Astrocyte (in vitro differentiated cells and primary cell): Measurements from ENCODE around the gene SERPINA1. TPM values are rescaled to one million over a fixed set of nuclear protein-coding genes. Genes with fewer than 3 reads are reported as not detected.
A peak's percentile ranks its signal among the peaks of the same experiment; 100 is the strongest.

Experiments used
- DNase-seq: peaks from one replicate; pipeline ENCODE4 v3.0.0-alpha.2; 2010; ENCODE audit warnings: low read depth
- FAIRE-seq: peaks from 2 replicates; lab custom pipeline; 2011; peaks lifted over from hg19 to GRCh38; lab: Jason Lieb, UNC
- H2AFZ ChIP-seq: 2 replicates; pipeline ENCODE4 v1.6.0; 2012; ENCODE audit warnings: low read depth, low read length, inconsistent platforms
- H3K27ac ChIP-seq: 2 replicates; pipeline ENCODE4 v1.5.1; 2011; ENCODE audit warnings: low read depth, low read length, inconsistent platforms
- H3K27me3 ChIP-seq: 2 replicates; pipeline ENCODE4 v1.6.0; 2011; ENCODE audit warnings: low read length, inconsistent platforms; ENCODE audit not compliant: insufficient read depth
- H3K36me3 ChIP-seq: 2 replicates; pipeline ENCODE4 v1.5.1; 2011; ENCODE audit warnings: low read length, inconsistent platforms; ENCODE audit not compliant: insufficient read depth
- H3K4me1 ChIP-seq: 2 replicates; pipeline ENCODE4 v1.5.1; 2011; ENCODE audit warnings: low read length, inconsistent platforms; ENCODE audit not compliant: insufficient read depth
- H3K4me2 ChIP-seq: 2 replicates; pipeline ENCODE4 v1.6.0; 2012; ENCODE audit warnings: low read length, inconsistent platforms
- H3K4me3 ChIP-seq: 2 replicates; pipeline ENCODE4 v1.5.1; 2011; ENCODE audit warnings: low read depth, mild to moderate bottlenecking, low read length, inconsistent platforms; ENCODE audit not compliant: insufficient read depth
- H3K79me2 ChIP-seq: 2 replicates; pipeline ENCODE4 v1.6.0; 2012; ENCODE audit warnings: mild to moderate bottlenecking, low read length, inconsistent platforms; ENCODE audit not compliant: insufficient read depth
- H3K9ac ChIP-seq: 2 replicates; pipeline ENCODE4 v1.6.0; 2012; ENCODE audit warnings: mild to moderate bottlenecking, low read length, inconsistent platforms
- H3K9me3 ChIP-seq: 2 replicates; pipeline ENCODE4 v1.5.1; 2012; ENCODE audit warnings: low read depth, mild to moderate bottlenecking, low read length, inconsistent platforms; ENCODE audit not compliant: insufficient read depth
- H4K20me1 ChIP-seq: 2 replicates; pipeline ENCODE4 v1.6.0; 2012; ENCODE audit warnings: low read length, inconsistent platforms; ENCODE audit not compliant: insufficient read depth
- H3K27ac Mint-ChIP-seq: one replicate; pipeline ENCODE4 v1.8.0; 2021; ENCODE audit warnings: mild to moderate bottlenecking, mixed read lengths; ENCODE audit not compliant: unreplicated experiment
- H3K27me3 Mint-ChIP-seq: one replicate; pipeline ENCODE4 v1.8.0; 2021; ENCODE audit warnings: low read depth, mixed read lengths; ENCODE audit not compliant: unreplicated experiment
- H3K36me3 Mint-ChIP-seq: one replicate; pipeline ENCODE4 v1.8.0; 2021; ENCODE audit warnings: low read depth, mixed read lengths; ENCODE audit not compliant: unreplicated experiment
- H3K4me1 Mint-ChIP-seq: one replicate; pipeline ENCODE4 v1.8.0; 2021; ENCODE audit warnings: low read depth, mixed read lengths; ENCODE audit not compliant: unreplicated experiment
- H3K4me3 Mint-ChIP-seq: one replicate; pipeline ENCODE4 v1.8.0; 2021; ENCODE audit warnings: mild to moderate bottlenecking, moderate library complexity, mixed read lengths; ENCODE audit not compliant: unreplicated experiment
- H3K9me3 Mint-ChIP-seq: one replicate; pipeline ENCODE4 v1.8.0; 2021; ENCODE audit warnings: mild to moderate bottlenecking, mixed read lengths; ENCODE audit not compliant: unreplicated experiment
- CTCF ChIP-seq: IDR thresholded peaks from 2 replicates; pipeline ENCODE4 v1.5.1; 2011; ENCODE audit warnings: low read depth, mild to moderate bottlenecking, inconsistent platforms, low read length, moderate library complexity; ENCODE audit not compliant: insufficient read depth
- EZH2 ChIP-seq: IDR thresholded peaks from 2 replicates; pipeline ENCODE4 v1.6.1; 2012; ENCODE audit warnings: mild to moderate bottlenecking, low read length, inconsistent platforms; ENCODE audit not compliant: insufficient read depth
- total RNA-seq: library from RNA; stranded (reverse); gene quantifications from 2 replicates; pipeline ENCODE4 v1.2.1, GENCODE V29; 2021

The SERPINA1 gene
- total RNA-seq, 1 donor from 2014 or later: 0.98 TPM

GRCh38 chr14:94368956-94369355, 19.4 kb downstream of the SERPINA1 start:
- FAIRE-seq (no peak), DNase-seq (no peak)
- TF ChIP-seq EZH2: no peak
- no peak for TF ChIP-seq CTCF
- peaks cover 14% of the 10 kb centered on the region for H3K27me3 Mint-ChIP-seq
- no peak overlapping the region for H3K4me3 Mint-ChIP-seq
- Histone ChIP-seq H3K9ac (no peak overlapping the region), H3K79me2 (no peaks in the 10 kb centered on the region), H3K9me3 (no peaks in the 10 kb centered on the region), H4K20me1 (no peaks in the 10 kb centered on the region), H3K36me3 (no peaks in the 10 kb centered on the region), H3K27me3 (no peaks in the 10 kb centered on the region), H2AFZ (no peak overlapping the region), H3K4me2 (no peak overlapping the region), H3K4me3 (no peak overlapping the region), H3K27ac (no peak overlapping the region), H3K4me1 (peaks cover 13% of the 10 kb centered on the region)
- no peaks in the 10 kb centered on the region for H3K9me3 Mint-ChIP-seq
- peaks cover 13% of the 10 kb centered on the region for H3K4me1 Mint-ChIP-seq
- H3K36me3 Mint-ChIP-seq: no peaks in the 10 kb centered on the region
- H3K27ac Mint-ChIP-seq: peak overlapping the region; percentile 53

DNA sequence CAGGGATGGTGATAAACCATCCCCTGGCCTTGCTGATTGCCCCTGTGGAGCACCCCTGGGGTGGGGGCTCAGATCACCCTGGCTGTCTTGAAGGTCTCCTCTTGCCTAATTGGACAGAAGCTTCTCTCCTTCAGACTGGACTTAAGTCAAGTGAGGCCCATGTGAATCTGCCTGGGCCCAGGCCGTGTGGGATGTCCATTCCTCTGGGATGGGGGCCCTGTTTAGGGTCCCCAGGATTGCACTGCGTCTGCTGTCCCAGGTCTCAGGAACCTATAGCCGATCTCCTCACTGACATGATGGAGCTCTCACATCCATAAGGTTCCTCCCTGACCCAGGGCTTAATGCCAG, 20.2 kb downstream of the SERPINA1 start:
- no peaks in the 10 kb centered on the region for H3K27me3 ChIP-seq
- H3K36me3 Mint-ChIP-seq: no peaks in the 10 kb centered on the region
- TF ChIP-seq CTCF (no peak), EZH2 (no peak)
- no peak for FAIRE-seq
- no peak overlapping the region for H3K27ac ChIP-seq
- H3K36me3 ChIP-seq: no peaks in the 10 kb centered on the region
- no peak overlapping the region for H3K4me3 ChIP-seq
- H3K79me2 ChIP-seq: no peaks in the 10 kb centered on the region
- no peak overlapping the region for H2AFZ ChIP-seq
- no peaks in the 10 kb centered on the region for H4K20me1 ChIP-seq
- H3K4me2 ChIP-seq: no peak overlapping the region
- H3K4me1 Mint-ChIP-seq: peaks cover 9% of the 10 kb centered on the region
- H3K27ac Mint-ChIP-seq: no peak overlapping the region
- H3K9ac ChIP-seq: no peak overlapping the region
- no peak for DNase-seq
- peaks cover 14% of the 10 kb centered on the region for H3K27me3 Mint-ChIP-seq
- H3K9me3 ChIP-seq: no peaks in the 10 kb centered on the region
- H3K4me1 ChIP-seq: peaks cover 7% of the 10 kb centered on the region
- H3K9me3 Mint-ChIP-seq: no peaks in the 10 kb centered on the region
- no peak overlapping the region for H3K4me3 Mint-ChIP-seq

DNA sequence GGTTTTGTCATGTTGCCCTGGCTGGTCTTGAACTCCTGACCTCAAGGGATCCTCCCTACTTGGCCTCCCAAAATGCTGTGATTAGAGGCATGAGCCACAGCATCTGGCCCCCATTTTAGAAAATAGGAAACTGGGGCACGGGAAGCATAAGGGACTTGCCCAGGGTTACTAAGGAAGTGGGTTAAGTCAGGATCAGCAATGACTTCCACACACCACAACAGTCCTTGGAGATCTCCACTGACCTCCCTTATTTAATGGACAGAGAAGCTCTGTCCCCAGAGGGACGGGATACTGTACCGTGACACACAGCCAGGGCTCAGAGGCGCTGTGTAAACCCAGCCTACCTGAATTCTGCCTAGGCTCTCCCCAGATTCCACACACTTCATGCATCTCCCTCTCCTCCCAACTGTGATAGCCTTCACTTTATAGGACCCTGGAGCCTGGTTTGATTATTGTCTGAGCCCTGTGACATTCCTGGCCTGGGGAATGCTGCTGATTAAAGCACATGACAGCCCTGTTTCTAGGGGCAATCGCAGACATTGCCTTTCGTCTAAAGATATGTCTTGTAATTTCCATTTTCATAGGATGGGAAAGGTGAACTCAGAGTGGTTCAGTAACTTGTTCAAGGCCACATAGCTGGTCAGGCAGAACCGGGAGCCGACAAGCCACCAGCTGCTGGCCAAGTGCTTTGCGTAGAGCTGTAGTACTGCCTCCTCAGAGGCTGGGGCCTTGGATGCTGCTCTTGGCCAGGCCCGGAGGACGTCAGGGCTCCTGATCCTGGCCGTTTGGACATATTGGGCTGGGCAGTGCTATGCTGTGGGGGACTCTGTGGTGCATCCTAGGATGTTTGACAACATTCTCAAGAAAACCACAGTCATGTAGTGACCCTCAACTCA, 20.8 kb downstream of the SERPINA1 start:
- H3K36me3 Mint-ChIP-seq: no peaks in the 10 kb centered on the region
- Histone ChIP-seq H4K20me1 (no peaks in the 10 kb centered on the region), H3K9ac (no peak overlapping the region), H3K27me3 (no peaks in the 10 kb centered on the region), H2AFZ (no peak overlapping the region), H3K4me2 (no peak overlapping the region), H3K4me3 (no peak overlapping the region), H3K4me1 (peaks cover under 1% of the 10 kb centered on the region), H3K79me2 (no peaks in the 10 kb centered on the region), H3K9me3 (no peaks in the 10 kb centered on the region), H3K27ac (no peak overlapping the region), H3K36me3 (no peaks in the 10 kb centered on the region)
- no peak overlapping the region for H3K4me3 Mint-ChIP-seq
- TF ChIP-seq EZH2: no peak
- no peak for TF ChIP-seq CTCF
- H3K27ac Mint-ChIP-seq: no peak overlapping the region
- peaks cover 14% of the 10 kb centered on the region for H3K27me3 Mint-ChIP-seq
- peaks cover 5% of the 10 kb centered on the region for H3K4me1 Mint-ChIP-seq
- no peaks in the 10 kb centered on the region for H3K9me3 Mint-ChIP-seq
- no peak for DNase-seq
- FAIRE-seq: no peak
